ENCODE measurements around the gene DUSP16.
A peak's percentile ranks its signal among the peaks of the same experiment; 100 is the strongest.

DUSP16 gene

GRCh38 chr12:12468575-12468974 is 94.1 kb downstream of the DUSP16 start:
- FAIRE-seq, result no peak
- DNase-seq (ENCODE audit: insufficient read length, low spot score), result no peak
- no peak for TF ChIP-seq POLR2A (IDR thresholded peaks at IDR 0.05; ENCODE audit: low read depth, low read length)
- TF ChIP-seq TAF1 (IDR thresholded peaks at IDR 0.05; ENCODE audit: low read depth, low read length), result no peak
- TF ChIP-seq POU2F2 (IDR thresholded peaks at IDR 0.05; ENCODE audit: low read depth, low read length), result no peak
- no peak for TF ChIP-seq SPI1 (IDR thresholded peaks at IDR 0.05; ENCODE audit: low read depth, low read length)
- TF ChIP-seq POLR2AphosphoS5 (IDR thresholded peaks at IDR 0.05; ENCODE audit: low read depth, low read length), result no peak
- no peak for TF ChIP-seq PAX5 (IDR thresholded peaks at IDR 0.05; ENCODE audit: insufficient read depth, low read length, severe bottlenecking)

- no peak for TF ChIP-seq PAX5 (IDR thresholded peaks at IDR 0.05; ENCODE audit: insufficient read depth, low read length, severe bottlenecking)
- TF ChIP-seq POLR2AphosphoS5 (IDR thresholded peaks at IDR 0.05; ENCODE audit: low read depth, low read length), result no peak
- FAIRE-seq (no peak), DNase-seq (ENCODE audit: insufficient read length, low spot score) (no peak)
Observed at GRCh38 chr12:12467688-12468261, 94.9 kb downstream of the DUSP16 start.

GRCh38 chr12:12467264-12467663 is 95.4 kb downstream of the DUSP16 start:
- no peak for TF ChIP-seq PAX5 (IDR thresholded peaks at IDR 0.05; ENCODE audit: insufficient read depth, low read length, severe bottlenecking)
- TF ChIP-seq POLR2A (IDR thresholded peaks at IDR 0.05; ENCODE audit: low read depth, low read length), result no peak
- no peak for TF ChIP-seq SPI1 (IDR thresholded peaks at IDR 0.05; ENCODE audit: low read depth, low read length)
- no peak for TF ChIP-seq TAF1 (IDR thresholded peaks at IDR 0.05; ENCODE audit: low read depth, low read length)
- TF ChIP-seq POLR2AphosphoS5 (IDR thresholded peaks at IDR 0.05; ENCODE audit: low read depth, low read length), result no peak
- no peak for TF ChIP-seq POU2F2 (IDR thresholded peaks at IDR 0.05; ENCODE audit: low read depth, low read length)
- FAIRE-seq (no peak), DNase-seq (ENCODE audit: insufficient read length, low spot score) (no peak)

- DNase-seq (ENCODE audit: insufficient read length, low spot score) (no peak), FAIRE-seq (peak; percentile 20)
- TF ChIP-seq SPI1 (IDR thresholded peaks at IDR 0.05; ENCODE audit: low read depth, low read length) (no peak), PAX5 (IDR thresholded peaks at IDR 0.05; ENCODE audit: insufficient read depth, low read length, severe bottlenecking) (no peak), POLR2AphosphoS5 (IDR thresholded peaks at IDR 0.05; ENCODE audit: low read depth, low read length) (no peak), TAF1 (IDR thresholded peaks at IDR 0.05; ENCODE audit: low read depth, low read length) (no peak)
Observed at GRCh38 chr12:12466157-12466556, 96.5 kb downstream of the DUSP16 start.

DNA sequence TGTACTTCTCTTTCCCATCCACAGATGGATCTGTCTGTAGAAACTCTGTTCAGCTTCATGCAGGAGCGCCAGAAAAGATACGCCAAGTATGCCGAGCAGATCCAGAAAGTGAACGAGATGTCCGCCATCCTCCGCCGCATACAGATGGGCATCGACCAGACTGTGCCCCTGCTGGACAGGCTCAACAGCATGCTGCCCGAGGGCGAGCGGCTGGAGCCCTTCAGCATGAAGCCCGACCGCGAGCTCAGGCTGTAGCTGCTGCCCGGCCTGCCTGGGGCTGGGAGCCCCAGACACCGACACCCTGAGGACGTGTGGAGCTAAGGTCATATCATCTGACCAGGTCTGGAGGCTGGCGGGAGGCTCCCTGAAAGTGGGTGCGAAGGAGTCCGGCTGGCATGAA is 97.1 kb downstream of the DUSP16 start:
- DNase-seq (ENCODE audit: insufficient read length, low spot score) (no peak), FAIRE-seq (no peak)
- TF ChIP-seq SPI1 (IDR thresholded peaks at IDR 0.05; ENCODE audit: low read depth, low read length) (no peak), POLR2A (IDR thresholded peaks at IDR 0.05; ENCODE audit: low read depth, low read length) (no peak), PAX5 (IDR thresholded peaks at IDR 0.05; ENCODE audit: insufficient read depth, low read length, severe bottlenecking) (no peak), POLR2AphosphoS5 (IDR thresholded peaks at IDR 0.05; ENCODE audit: low read depth, low read length) (no peak), TAF1 (IDR thresholded peaks at IDR 0.05; ENCODE audit: low read depth, low read length) (no peak), POU2F2 (IDR thresholded peaks at IDR 0.05; ENCODE audit: low read depth, low read length) (no peak)

DNA sequence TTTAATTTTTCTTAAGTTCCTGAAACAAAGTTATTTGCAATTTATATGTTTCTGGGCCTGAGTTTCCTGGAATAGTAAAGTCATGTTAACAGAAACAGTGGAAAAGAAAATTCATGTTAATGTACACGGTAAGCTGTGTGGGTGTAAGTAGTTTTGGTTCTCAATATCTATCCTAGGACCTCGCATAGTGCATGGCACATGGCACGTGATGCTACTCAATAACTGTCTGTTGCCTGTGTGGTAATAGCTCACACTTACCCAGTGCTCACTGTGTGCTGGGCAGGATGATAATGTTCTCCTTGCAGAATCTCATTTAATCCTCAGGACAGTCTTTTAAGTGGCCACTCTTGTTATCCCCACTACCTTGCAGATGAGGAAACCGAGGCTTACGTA is 100.7 kb downstream of the DUSP16 start:
- no peak for TF ChIP-seq POLR2A (IDR thresholded peaks at IDR 0.05; ENCODE audit: low read depth, low read length)
- no peak for DNase-seq (ENCODE audit: insufficient read length, low spot score)
- FAIRE-seq, result peak; percentile 86

GRCh38 chr12:12460935-12461922 is 101.4 kb downstream of the DUSP16 start:
- DNase-seq (ENCODE audit: insufficient read length, low spot score), result no peak
- FAIRE-seq, result no peak
- TF ChIP-seq SPI1 (IDR thresholded peaks at IDR 0.05; ENCODE audit: low read depth, low read length), result no peak
- TF ChIP-seq POLR2AphosphoS5 (IDR thresholded peaks at IDR 0.05; ENCODE audit: low read depth, low read length), result no peak
- no peak for TF ChIP-seq PAX5 (IDR thresholded peaks at IDR 0.05; ENCODE audit: insufficient read depth, low read length, severe bottlenecking)
- TF ChIP-seq POLR2A (IDR thresholded peaks at IDR 0.05; ENCODE audit: low read depth, low read length), result no peak
- no peak for TF ChIP-seq TAF1 (IDR thresholded peaks at IDR 0.05; ENCODE audit: low read depth, low read length)
- TF ChIP-seq POU2F2 (IDR thresholded peaks at IDR 0.05; ENCODE audit: low read depth, low read length), result no peak

DNA sequence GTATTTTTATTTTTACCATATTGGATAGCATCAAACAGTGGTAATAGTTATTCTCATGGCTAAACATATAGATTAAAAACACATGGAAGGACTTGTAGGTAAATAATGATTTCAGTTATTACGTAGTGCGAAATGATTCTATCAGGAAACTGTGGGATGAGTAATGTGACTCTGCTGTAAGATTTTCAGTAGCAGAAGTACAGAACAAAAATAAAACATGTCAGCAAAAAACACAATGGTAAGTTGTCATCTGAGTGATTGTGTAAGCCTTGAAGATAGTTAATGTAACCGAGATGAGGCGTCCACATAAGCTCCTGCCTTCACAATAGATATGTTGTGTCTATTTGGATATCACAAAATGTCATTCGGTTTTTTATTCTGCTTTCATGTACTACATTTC is 106.0 kb downstream of the DUSP16 start:
- FAIRE-seq, result no peak
- DNase-seq (ENCODE audit: insufficient read length, low spot score), result no peak
- no peak for TF ChIP-seq POU2F2 (IDR thresholded peaks at IDR 0.05; ENCODE audit: low read depth, low read length)
- TF ChIP-seq SPI1 (IDR thresholded peaks at IDR 0.05; ENCODE audit: low read depth, low read length), result no peak
- TF ChIP-seq PAX5 (IDR thresholded peaks at IDR 0.05; ENCODE audit: insufficient read depth, low read length, severe bottlenecking), result no peak
- TF ChIP-seq POLR2A (IDR thresholded peaks at IDR 0.05; ENCODE audit: low read depth, low read length), result no peak
- TF ChIP-seq TAF1 (IDR thresholded peaks at IDR 0.05; ENCODE audit: low read depth, low read length), result no peak
- TF ChIP-seq POLR2AphosphoS5 (IDR thresholded peaks at IDR 0.05; ENCODE audit: low read depth, low read length), result no peak

GRCh38 chr12:12454315-12454714 is 108.3 kb downstream of the DUSP16 start:
- DNase-seq (ENCODE audit: insufficient read length, low spot score) (no peak), FAIRE-seq (no peak)
- TF ChIP-seq POLR2A (IDR thresholded peaks at IDR 0.05; ENCODE audit: low read depth, low read length) (no peak), TAF1 (IDR thresholded peaks at IDR 0.05; ENCODE audit: low read depth, low read length) (no peak), SPI1 (IDR thresholded peaks at IDR 0.05; ENCODE audit: low read depth, low read length) (no peak), PAX5 (IDR thresholded peaks at IDR 0.05; ENCODE audit: insufficient read depth, low read length, severe bottlenecking) (no peak), POLR2AphosphoS5 (IDR thresholded peaks at IDR 0.05; ENCODE audit: low read depth, low read length) (no peak), POU2F2 (IDR thresholded peaks at IDR 0.05; ENCODE audit: low read depth, low read length) (no peak)

DNA sequence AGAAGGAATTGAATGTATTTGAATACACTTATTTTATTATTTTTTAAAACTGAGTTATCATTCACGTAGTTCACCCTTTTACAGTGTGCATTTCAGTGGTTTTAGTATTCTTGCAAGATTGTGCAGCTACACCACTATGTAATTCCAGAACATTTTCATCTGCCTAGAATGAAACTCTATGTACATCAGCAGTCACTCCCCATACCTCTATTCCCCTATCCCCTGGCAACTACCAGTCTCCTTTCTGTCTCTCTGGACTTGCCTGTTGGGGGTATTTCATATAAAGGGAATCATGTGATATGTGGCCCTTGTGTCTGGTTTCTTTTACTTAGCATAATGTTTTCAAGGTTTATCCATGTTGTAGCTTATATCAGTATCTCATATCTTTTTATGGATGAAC is 109.0 kb downstream of the DUSP16 start:
- DNase-seq (ENCODE audit: insufficient read length, low spot score) (no peak), FAIRE-seq (no peak)
- TF ChIP-seq POLR2AphosphoS5 (IDR thresholded peaks at IDR 0.05; ENCODE audit: low read depth, low read length), result no peak
- TF ChIP-seq SPI1 (IDR thresholded peaks at IDR 0.05; ENCODE audit: low read depth, low read length), result no peak
- no peak for TF ChIP-seq POU2F2 (IDR thresholded peaks at IDR 0.05; ENCODE audit: low read depth, low read length)
- TF ChIP-seq POLR2A (IDR thresholded peaks at IDR 0.05; ENCODE audit: low read depth, low read length), result no peak
- TF ChIP-seq PAX5 (IDR thresholded peaks at IDR 0.05; ENCODE audit: insufficient read depth, low read length, severe bottlenecking), result no peak
- no peak for TF ChIP-seq TAF1 (IDR thresholded peaks at IDR 0.05; ENCODE audit: low read depth, low read length)
